HL-60 (cell line): Measurements from ENCODE around the gene GFOD1.

Experiments used
- DNase-seq, 2 experiments: peaks; one replicate each; pipeline ENCODE4 v3.0.0-alpha.2; 2010 to 2020; ENCODE audit warnings: low read depth in 1 of 2, low spot score in 1 of 2
- H3K27ac ChIP-seq: fragments of 250-450 bp; sonication (Bioruptor Pico); replicated peaks from 2 replicates; pipeline ENCODE4 v1.5.1; 2020; ENCODE audit warnings: mild to moderate bottlenecking, moderate library complexity
- H3K27me3 ChIP-seq: fragments of 250-450 bp; sonication (Bioruptor Pico); 2 replicates; pipeline ENCODE4 v1.5.1; 2021; ENCODE audit warnings: mild to moderate bottlenecking, moderate library complexity; ENCODE audit not compliant: insufficient read depth, poor library complexity, severe bottlenecking
- H3K4me3 ChIP-seq: replicated peaks from 2 replicates; pipeline ENCODE4 v1.5.1; 2011; ENCODE audit warnings: mild to moderate bottlenecking, control low read depth, low read length; ENCODE audit not compliant: insufficient read depth
- GABPA ChIP-seq: IDR thresholded peaks from 2 replicates; pipeline ENCODE4 v1.6.1; 2012; ENCODE audit warnings: low read depth
- POLR2AphosphoS5 ChIP-seq: IDR thresholded peaks from 2 replicates; pipeline ENCODE4 v1.6.1; 2012; ENCODE audit warnings: low read depth
- SPI1 ChIP-seq: IDR thresholded peaks from 2 replicates; pipeline ENCODE4 v1.6.1; 2012; ENCODE audit warnings: low read depth, mild to moderate bottlenecking, borderline replicate concordance
- TF ChIP-seq, protein P1 (sequence below): IDR thresholded peaks from 2 replicates; pipeline ENCODE4 v1.6.1; 2012; ENCODE audit warnings: low read depth; ENCODE audit not compliant: insufficient replicate concordance
- TF ChIP-seq, protein P2 (sequence below): IDR thresholded peaks from one replicate; pipeline ENCODE4 v1.5.1; 2011; ENCODE audit warnings: low read length, control low read depth, inconsistent platforms; ENCODE audit not compliant: insufficient read depth

The GFOD1 gene

DNA sequence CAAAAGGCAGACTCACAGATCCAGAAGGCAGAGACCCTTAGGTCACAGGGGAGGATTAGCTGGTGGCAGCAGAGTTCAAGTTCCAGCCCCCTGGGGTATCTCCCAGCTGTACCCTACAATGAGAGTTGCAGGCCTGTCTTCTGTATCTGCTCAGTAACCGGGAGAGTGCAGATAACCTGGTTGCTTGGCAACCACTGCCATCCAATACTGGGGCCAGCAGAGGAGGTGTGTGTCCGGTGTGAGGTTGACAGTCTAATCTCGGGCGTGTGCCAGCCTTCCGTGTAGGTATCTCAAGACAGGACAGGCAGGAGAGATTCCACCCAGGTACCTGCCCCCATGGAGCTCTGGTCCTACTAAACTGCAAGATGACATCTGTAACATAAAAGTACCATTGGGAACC, 102.4 kb downstream of the GFOD1 start:
- no peak overlapping the region for H3K27ac ChIP-seq
- no peaks in the 10 kb centered on the region for H3K27me3 ChIP-seq
- no peak for TF ChIP-seq GABPA
- H3K4me3 ChIP-seq: no peak overlapping the region
- DNase-seq: no peak

DNA sequence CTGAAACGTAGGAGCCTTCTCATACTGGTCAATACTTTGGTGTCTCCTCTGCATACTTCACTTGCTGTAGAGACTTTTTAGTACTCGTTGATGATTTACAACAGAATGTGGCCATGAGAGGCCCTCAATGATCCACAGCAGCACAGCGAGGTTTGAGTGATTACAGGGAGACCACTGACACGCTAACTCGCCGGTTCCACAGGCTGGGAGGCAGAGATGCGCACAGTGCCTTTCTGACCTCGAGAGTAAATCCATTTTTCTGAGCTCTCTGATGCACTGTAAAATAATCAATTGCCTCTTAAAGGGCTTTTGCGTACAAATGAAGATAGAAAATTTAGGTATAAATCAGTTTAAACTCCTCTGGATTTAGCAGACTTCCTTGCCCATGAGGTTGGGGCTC, 102.9 kb downstream of the GFOD1 start:
- Histone ChIP-seq H3K27ac (no peak overlapping the region), H3K4me3 (no peak overlapping the region), H3K27me3 (no peaks in the 10 kb centered on the region)
- no peak for DNase-seq
- TF ChIP-seq, protein P1, sequence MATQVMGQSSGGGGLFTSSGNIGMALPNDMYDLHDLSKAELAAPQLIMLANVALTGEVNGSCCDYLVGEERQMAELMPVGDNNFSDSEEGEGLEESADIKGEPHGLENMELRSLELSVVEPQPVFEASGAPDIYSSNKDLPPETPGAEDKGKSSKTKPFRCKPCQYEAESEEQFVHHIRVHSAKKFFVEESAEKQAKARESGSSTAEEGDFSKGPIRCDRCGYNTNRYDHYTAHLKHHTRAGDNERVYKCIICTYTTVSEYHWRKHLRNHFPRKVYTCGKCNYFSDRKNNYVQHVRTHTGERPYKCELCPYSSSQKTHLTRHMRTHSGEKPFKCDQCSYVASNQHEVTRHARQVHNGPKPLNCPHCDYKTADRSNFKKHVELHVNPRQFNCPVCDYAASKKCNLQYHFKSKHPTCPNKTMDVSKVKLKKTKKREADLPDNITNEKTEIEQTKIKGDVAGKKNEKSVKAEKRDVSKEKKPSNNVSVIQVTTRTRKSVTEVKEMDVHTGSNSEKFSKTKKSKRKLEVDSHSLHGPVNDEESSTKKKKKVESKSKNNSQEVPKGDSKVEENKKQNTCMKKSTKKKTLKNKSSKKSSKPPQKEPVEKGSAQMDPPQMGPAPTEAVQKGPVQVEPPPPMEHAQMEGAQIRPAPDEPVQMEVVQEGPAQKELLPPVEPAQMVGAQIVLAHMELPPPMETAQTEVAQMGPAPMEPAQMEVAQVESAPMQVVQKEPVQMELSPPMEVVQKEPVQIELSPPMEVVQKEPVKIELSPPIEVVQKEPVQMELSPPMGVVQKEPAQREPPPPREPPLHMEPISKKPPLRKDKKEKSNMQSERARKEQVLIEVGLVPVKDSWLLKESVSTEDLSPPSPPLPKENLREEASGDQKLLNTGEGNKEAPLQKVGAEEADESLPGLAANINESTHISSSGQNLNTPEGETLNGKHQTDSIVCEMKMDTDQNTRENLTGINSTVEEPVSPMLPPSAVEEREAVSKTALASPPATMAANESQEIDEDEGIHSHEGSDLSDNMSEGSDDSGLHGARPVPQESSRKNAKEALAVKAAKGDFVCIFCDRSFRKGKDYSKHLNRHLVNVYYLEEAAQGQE: no peak

DNA sequence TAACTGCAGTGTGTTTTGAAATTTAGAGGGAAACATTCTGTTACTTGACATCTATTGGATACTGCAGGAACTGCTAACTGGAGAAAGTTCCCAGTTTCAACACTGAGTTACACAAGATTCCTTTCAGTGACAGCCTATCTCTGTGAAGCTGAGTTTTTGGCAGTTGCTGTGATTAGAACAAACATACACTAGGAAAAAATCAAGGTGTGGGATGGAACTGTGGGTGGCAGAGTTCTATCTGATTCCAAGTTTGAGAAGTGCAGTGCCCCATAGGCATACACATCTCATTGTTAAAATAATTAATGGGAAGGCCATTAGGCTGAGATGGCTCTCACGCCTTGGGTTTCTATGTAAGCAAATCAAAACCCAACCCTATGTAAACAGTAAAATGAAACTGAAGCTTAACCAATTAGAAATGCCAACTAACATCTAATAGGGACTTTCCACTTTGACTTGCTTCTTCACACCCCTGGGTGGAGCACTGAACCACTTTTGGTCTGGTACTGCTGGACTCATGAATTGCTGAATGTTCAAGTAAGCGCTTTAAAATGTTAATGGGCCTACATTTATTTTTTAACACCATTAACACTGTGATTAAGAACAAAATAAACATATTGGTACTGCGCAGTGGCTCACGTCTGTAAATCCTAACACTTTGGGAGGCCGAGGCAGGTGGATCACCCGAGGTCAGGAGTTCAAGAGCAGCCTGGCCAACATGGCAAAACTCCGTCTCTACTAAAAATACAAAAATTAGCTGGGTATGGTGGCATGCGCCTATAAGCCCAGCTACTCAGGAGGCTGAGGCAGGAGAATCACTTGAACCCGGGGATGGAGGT, 103.9 kb downstream of the GFOD1 start:
- H3K4me3 ChIP-seq: no peak overlapping the region
- TF ChIP-seq SPI1: no peak
- TF ChIP-seq, protein P2, sequence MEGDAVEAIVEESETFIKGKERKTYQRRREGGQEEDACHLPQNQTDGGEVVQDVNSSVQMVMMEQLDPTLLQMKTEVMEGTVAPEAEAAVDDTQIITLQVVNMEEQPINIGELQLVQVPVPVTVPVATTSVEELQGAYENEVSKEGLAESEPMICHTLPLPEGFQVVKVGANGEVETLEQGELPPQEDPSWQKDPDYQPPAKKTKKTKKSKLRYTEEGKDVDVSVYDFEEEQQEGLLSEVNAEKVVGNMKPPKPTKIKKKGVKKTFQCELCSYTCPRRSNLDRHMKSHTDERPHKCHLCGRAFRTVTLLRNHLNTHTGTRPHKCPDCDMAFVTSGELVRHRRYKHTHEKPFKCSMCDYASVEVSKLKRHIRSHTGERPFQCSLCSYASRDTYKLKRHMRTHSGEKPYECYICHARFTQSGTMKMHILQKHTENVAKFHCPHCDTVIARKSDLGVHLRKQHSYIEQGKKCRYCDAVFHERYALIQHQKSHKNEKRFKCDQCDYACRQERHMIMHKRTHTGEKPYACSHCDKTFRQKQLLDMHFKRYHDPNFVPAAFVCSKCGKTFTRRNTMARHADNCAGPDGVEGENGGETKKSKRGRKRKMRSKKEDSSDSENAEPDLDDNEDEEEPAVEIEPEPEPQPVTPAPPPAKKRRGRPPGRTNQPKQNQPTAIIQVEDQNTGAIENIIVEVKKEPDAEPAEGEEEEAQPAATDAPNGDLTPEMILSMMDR: no peak
- TF ChIP-seq POLR2AphosphoS5: no peak
- TF ChIP-seq GABPA: no peak
- TF ChIP-seq, protein P1: no peak
- no peak for DNase-seq
- no peaks in the 10 kb centered on the region for H3K27me3 ChIP-seq
- H3K27ac ChIP-seq: no peak overlapping the region

DNA sequence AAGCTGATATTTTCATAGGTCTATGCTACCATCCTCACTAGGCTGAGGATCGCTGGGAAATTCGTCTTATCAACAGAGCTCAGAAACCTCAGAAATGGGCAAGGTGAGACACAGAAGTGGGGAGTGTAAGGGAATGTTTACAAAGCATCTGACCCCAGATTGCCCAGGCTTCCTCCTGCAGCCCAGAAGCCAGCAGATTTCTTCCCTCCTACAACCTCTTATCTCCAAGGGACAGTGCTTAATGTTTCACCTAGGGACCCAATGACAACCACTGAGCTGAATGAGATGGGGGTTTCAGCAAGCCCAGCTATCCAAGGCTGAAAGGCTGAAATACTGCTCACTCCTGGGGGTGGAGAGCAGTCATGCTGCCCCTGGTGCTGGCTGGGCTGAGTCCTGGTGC, 106.6 kb downstream of the GFOD1 start:
- DNase-seq: no peak
- no peak overlapping the region for H3K4me3 ChIP-seq
- no peak overlapping the region for H3K27ac ChIP-seq
- no peaks in the 10 kb centered on the region for H3K27me3 ChIP-seq
- no peak for TF ChIP-seq GABPA
- TF ChIP-seq, protein P2: no peak
- no peak for TF ChIP-seq POLR2AphosphoS5
- TF ChIP-seq, protein P1: no peak
- TF ChIP-seq SPI1: no peak
